IPS-18c (cell line): ENCODE data around the gene SELENBP1.
A peak's percentile ranks its signal among the peaks of the same experiment; 100 is the strongest.
"Not testable (repeated sequence)": the region's sequence is repeated elsewhere in the genome, so short reads cannot be mapped to it uniquely, and the experiment has no call there.

Source experiments
- H3K4me3 ChIP-seq: 2 replicates; pipeline ENCODE4 v1.7.0; 2013; ENCODE audit warnings: low read depth, mild to moderate bottlenecking, low read length, moderate library complexity; ENCODE audit not compliant: insufficient read depth
- H3K9me3 ChIP-seq: one replicate; pipeline ENCODE4 v1.6.1; 2013; ENCODE audit warnings: mild to moderate bottlenecking, low read length, moderate library complexity; ENCODE audit not compliant: control insufficient read depth, insufficient read depth

SELENBP1 gene

DNA sequence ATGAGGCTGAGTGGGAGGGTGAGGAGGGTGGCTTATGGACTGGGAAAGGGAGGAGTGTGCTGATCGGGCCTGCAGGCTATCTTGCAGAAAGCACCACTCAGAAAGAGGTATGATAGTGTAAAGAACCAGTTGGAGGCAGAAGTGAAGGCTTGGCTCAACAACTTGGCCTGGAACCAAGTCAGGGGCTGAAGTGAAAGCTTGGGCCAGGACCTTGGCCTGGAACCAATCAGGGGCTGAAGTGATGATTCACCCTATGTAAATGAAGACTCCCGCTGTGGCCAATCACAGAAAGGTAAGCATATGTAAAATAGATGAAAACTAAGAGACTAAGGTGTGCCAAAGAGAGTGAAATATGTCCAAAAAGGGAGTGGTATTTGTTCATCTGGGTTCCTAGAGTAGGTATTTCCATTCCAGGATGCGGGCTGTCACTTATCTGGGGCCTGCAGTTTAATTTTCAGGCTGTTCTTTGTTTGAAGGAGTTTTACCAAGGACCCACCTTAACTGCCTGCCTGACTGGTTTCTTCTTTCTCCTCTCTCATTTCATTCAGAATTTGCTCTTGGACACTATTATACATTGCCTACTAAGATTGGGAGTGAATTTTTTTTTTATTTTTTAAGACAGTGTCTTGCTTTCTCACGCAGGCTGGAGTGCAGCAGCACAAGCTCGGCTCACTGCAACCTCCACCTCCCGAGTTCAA is 20.3 kb downstream of the SELENBP1 start:
- Histone ChIP-seq H3K4me3 (no peak overlapping the region; the same call in 1 of the 2 replicates), H3K9me3 (peaks cover 4% of the 10 kb centered on the region)

DNA sequence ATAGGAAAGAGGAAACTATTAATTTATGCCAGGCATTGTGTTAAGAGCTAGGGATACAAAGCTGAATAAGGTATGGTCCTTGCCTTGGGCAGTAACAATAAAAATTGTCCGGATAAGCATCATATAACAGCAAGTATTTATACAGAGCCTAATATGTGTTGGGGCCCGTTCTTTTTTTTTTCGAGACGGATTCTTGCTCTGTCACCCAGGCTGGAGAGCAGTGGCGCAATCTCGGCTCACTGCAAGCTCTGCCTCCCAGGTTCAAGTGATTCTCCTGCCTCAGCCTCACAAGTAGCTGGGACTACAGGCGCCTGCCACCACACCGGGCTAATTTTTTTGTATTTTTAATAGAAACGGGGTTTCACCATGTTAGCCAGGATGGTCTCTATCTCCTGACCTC is 22.2 kb downstream of the SELENBP1 start:
- not testable (repeated sequence) for H3K9me3 ChIP-seq, H3K4me3 ChIP-seq

DNA sequence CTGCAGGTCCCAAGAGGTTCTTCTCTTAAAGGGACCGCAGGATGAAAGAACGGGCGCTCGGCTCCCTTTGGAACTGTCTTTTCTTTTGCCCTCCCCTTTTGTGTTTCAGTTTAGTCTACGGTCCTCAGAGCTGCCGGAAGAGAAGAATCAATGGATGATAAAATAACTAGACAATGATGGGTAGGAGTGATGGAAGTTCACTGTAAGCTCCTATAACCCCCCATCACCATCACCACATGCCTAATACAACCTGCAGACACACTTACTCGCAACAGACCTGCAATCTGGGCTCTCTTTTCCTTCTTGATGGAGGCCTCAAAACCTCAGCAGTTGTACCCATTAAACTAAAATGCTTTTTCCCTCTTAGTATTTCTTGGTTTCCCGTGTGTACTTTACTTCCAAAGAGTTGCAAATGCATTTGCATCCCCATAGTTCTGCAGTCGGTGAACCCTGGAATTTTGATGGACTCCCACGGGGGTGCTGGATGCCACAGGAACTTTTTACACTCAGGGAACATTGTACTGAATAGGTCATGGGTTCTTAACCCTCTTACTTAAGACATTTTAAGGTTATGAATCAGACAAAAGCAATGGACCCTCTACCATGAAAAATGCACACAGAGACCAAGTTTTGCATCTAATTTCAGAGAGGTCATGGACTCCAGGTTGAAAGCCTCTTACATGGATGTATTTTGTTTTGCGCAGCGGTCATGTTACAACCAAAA is 24.8 kb downstream of the SELENBP1 start:
- H3K4me3 ChIP-seq = peak overlapping the region; percentile 31; the same call in 1 of the 2 replicates
- H3K9me3 ChIP-seq = peaks cover 2% of the 10 kb centered on the region

DNA sequence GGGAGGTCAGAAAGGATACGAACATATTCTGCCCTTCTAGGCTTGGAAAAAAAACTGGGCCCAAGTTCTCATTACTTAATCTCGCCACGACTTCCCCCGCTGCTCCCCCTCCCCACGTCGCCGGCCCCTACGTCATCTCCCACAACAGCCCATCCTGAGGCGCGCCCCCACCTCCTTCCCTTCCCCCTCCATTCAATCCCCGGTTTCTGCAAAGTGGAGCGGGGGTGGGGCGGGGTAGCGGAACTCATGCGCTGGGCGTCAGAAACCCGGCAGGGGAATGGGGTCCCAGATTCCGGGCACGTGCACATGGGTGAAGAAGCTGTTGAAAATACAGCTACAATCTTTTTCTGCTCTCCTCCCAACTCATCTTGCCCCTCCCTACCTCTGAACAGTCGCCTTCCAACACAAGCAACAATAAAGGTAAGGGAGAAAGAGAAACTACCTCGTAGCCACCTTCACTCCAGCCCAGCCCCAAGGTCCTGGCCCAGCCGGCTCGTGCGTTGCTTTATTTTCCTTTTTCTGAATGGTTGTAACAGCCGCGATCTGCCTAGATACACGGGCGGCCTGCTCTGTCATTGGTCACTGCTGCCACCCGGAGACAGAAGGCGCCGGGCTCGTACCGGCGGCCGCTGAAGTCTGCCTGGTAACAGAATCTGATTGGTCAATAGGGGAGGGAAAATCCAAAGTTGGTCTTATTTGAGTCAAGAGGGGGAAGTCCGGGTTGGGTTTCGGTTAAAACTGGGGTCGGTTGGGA is 25.6 kb downstream of the SELENBP1 start, which contains the start of gene RFX5:
RFX5 (minus strand) TSS at position 484 of the 754 bp plus-strand sequence. CDS start 932 bp downstream, outside the sequence.
- peak within 1 kb of the TSS; percentile 74 for H3K4me3 ChIP-seq
- peaks cover 2% of the 10 kb centered on the region for H3K9me3 ChIP-seq

DNA sequence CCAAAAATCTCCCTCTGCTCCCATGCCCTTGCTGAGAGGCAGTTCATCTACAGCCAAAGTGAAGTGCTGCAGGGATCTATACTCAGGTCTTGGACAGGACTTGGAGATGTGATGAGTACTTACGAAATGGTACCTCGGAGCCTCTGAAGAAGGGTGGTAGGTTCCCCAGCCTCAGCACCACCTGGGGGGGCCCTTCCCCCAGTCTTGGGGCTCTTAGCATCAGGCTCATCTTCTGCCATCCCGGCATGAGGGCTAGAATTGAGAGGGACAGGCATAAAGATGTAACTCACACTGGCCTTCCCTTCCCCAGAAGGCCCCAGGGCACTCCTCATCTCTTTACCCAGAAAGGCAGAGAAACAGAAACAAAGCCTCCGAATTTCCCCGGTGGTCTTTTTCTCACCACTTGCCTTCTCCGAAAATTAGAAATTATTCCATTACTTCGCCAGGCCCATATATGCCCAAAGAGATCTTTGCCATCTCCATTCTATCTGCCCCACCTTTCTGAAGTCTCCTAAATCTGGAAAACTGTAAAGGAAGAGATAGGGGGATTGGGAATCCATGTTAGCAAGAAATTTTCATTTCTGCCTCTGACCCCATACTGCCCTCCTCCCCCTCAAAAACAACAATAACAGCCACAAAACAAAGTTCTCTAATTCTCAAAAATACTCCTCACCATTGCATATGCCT is 26.3 kb downstream of the SELENBP1 start:
- Histone ChIP-seq H3K9me3 (peaks cover 2% of the 10 kb centered on the region), H3K4me3 (peak overlapping the region; percentile 74)

DNA sequence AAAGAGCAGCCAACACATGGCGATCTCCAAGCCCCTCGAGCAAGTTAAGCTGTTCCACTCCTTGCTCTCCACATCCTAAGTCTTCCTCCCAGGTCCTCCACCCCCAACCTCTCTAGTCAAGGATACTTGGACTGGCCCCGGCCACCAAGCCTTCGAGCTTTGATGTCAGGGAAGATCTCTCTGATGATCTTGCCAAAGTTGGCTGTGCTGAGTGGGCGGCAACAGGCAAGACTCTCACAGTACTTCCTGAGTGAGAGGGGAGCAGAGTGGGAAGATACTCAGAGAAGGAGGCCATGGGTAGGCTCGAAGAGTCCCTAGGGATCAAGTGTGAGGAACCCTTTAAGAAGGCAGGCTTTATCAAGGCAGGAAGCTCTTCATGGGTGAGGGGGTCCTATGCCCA is 28.2 kb downstream of the SELENBP1 start:
- H3K9me3 ChIP-seq = no peaks in the 10 kb centered on the region
- no peak overlapping the region for H3K4me3 ChIP-seq

DNA sequence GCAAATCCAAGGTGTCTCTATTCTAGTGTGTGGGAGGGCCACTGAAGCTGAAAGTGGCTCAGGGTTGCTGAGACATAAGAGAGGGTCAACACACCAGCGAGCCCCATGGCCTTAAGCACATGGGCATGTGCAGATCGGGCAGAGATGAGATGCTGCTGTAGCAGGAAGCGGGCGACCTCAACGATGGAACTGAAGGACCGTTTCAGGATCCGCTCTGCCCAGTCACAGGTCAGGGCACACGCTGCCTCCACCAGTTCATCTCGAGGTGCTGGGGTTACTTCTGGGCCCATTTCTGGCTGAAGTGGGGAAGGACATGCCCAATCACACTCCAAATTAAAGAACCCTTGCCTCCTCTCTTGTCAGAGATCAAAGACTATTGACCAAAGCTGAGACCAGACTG is 28.9 kb downstream of the SELENBP1 start:
- Histone ChIP-seq H3K4me3 (no peak overlapping the region), H3K9me3 (no peaks in the 10 kb centered on the region)

DNA sequence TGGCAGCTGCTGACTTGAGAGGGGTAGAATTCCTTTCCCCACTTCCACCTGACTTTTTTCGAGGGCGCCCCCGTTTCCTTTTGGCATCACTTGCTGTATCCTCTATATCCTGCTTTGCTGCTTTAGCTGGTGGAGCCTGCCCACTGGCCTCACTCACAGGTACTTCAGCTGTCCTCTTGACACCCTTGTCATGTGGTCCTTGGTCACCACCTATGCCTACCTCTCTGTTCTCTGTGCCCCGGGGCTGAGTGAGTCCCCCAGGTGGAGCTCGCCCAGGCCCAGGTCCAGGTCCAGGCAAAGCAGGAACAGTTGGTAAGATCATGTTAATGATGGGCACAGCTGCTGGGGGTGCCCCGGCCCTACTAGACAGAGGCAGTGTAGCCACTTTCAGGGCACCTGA is 29.9 kb downstream of the SELENBP1 start:
- Histone ChIP-seq H3K9me3 (no peaks in the 10 kb centered on the region), H3K4me3 (no peak overlapping the region)

DNA sequence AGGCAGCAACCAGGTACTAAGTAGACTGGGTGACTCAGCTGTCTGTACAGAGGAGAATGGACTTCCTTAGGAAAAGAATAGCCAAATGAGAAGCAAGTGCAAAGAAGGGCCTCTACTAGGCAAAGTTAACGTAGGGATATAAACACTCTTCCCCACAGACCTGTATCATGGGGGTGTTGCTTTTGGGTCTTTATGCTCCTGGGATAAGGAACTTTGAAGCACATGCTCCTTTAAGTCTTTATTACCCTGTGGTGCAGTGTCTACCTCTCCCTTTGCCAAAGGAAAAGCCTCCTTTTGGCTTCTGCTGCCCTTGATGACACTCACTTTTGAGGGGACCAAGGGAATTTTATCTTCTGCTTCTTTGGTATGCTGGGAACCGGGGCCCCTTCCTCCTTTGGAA is 30.5 kb downstream of the SELENBP1 start:
- Histone ChIP-seq H3K9me3 (no peaks in the 10 kb centered on the region), H3K4me3 (no peak overlapping the region)

DNA sequence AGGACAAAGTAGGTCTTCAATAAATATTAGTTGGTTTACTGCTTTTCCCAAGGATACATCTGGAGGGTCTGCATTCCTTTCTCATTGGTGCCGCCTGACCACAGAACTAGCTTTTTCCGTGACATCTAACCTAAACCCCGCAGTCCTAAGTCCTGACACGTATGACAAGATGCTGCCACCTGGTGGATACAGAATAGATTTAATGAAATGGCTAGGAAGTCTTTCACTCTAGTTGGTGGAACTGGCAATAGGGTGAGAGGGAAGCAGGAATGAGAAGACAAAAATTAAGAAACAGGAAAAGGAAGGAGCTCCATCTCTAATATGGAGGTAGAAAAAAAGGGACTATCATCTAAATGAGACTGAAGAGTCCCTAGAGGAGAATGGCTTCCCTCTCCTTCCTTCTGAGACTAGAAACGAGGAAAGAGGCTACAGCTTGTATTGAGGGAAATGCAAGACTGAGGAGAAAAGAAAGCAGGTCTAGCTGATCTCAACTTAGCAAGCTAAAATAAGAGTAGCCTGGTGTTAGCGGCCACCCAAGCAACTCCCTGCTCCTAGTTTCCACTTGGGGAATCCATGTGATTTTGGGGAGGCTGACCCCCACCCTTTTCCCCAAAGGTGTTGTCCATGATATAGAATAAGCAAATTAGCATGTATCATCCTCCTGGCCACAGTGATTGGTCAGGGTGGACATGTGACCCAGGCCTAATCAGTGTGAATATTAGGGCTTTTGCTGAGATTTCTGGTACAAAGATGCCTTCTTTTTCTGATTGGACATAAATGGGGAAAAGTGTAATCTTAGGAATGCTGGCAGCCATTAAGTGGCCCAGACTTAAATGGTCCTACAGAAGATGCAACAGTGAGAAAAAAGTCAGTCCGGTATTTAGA is 31.4 kb downstream of the SELENBP1 start:
- no peak overlapping the region for H3K4me3 ChIP-seq
- no peaks in the 10 kb centered on the region for H3K9me3 ChIP-seq

DNA sequence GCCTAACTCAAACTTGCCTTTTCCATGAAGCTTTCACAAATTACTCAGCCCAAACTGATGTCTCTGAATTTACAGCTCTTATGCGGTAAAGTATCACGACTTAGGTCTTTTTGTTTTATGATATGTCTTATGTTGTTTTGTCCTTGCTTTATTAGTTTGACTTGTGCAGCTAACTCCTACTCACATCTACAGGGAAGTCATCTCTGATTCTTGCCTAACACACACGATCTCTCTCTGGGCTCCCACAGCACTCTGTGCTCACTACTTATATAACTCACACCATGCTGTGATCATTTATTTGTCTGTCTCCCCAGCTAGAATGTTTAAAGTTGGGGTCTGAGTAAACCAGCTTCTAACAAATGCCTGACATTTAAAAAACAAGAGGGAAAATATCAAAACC is 35.9 kb downstream of the SELENBP1 start:
- Histone ChIP-seq H3K9me3 (no peaks in the 10 kb centered on the region), H3K4me3 (no peak overlapping the region)

DNA sequence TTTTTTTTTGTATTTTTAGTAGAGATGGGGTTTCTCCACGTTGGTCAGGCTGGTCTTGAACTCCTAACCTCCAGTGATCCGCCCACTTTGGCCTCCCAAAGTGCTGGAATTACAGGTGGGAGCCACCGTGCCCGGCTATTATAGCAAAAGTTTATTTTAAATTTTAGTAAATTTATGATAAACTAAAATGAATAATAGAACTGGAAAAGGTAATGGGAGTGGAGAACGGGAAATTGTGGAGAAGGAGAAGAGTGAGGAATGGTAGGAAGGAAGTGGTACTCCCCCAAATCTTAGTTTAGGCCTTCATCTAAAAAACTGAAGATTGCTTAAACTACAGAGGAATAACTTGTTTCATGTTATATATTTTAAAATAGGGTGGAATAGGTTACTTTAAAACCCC is 37.7 kb downstream of the SELENBP1 start:
- H3K9me3 ChIP-seq = no peaks in the 10 kb centered on the region
- no peak overlapping the region for H3K4me3 ChIP-seq

DNA sequence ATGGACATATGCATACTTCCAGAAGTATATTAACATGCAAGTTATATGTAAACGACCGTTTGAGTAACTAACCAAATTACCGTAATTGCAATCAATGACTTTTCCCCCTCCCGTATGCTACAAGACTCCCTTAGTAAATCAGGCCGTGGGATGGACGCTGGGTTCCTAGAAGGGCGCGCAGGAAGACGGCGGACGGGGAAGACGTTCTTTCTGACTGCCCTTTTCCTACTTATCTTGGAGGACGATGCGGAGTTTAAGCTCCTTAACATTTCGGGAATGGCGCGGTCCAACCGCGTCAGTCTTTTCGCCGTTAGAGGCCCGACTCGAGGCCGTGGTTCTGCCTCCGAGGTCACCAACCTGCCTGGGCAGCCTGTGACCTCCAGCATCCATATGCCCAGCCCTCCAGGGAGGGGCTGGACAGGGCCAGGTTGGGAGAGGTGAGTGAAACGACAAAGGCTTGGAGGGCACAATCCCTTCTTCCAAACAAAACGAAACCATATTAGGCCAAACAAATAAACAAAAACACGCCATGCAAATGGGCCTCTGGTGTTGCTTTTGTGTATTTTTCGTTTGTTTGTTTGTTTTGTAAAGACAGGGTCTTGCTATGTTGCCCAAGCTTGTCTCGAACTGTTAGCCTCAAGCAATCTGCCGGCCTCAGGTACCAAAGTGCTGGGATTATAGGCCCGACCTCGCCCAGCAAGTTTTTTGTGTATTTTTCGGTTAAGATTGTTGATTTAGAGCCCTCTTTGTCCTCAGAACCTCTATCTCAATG is 44.4 kb downstream of the SELENBP1 start:
- Histone ChIP-seq H3K9me3 (no peaks in the 10 kb centered on the region), H3K4me3 (peak overlapping the region; percentile 85)

DNA sequence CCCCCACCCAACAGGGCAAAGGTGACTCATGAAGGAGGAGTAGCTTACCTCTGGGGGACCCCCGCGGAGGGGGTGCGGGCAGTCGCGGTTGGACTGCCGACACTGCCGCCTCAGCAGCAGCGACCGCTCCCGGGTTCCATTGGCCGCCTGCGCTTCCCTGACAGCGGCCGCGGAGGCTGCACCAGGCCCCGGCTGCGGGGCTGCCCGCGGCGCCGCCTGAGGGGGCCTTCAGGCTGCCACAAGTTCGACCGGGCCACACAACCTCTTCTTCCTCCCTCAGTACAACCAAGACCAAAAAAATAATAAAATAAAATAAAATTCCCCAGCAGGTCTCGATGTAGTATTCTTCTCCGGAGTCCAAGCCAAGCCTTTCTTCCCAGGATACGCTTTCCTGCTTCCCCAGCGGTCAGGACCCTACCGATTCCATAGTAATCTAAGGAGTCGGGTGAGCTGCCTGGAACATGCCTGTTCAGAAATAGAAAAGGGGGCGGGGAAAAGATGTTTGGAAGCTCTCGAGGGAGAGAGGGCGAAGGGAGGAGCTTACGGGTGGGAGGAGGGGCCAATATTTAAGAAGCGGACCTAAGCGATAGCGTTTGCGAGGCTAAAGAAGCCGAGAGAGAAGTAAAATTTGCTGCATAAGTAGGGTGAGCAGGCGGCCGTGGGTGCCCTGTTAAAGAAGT is 45.1 kb downstream of the SELENBP1 start, which contains the start of gene PI4KB:
PI4KB (minus strand) TSS at position 194 of the 680 bp plus-strand sequence. CDS start 10,935 bp downstream, outside the sequence.
- peak within 1 kb of the TSS; percentile 85 for H3K4me3 ChIP-seq
- H3K9me3 ChIP-seq = no peaks in the 10 kb centered on the region

DNA sequence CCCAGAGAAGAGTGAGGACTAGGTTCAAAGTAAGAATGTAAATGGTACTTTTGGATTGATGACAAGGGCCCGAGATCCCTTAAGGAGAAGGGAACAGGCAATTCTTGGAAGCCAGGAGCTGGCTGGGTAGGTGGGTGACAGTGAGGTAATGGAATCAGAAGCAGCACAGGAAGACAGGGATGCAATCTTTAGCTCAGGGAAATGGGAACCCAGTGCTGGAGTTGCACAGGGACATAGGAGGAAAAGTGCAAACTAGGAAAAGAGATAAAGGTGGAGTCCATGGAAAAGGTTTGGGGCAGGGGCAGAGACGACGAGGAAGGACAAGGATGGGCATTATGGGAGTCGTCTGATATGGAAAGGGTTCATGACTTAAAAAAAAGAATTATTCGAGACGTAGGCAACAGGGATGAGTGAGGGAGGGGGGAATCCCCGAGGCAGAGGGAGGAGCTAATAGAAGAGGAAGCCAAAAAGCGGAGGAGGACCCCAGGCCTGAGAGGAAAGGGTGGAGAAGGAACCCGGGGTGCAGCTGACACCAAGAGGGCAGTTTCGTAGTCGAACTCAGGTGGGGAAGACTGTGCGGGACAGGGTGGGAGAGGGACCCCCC is 45.8 kb downstream of the SELENBP1 start:
- H3K4me3 ChIP-seq = peak overlapping the region; percentile 85
- H3K9me3 ChIP-seq = no peaks in the 10 kb centered on the region
